OCI-LY3 (cell line): ENCODE data around the gene ALDH2.

Source experiments
- H2AFZ ChIP-seq: fragments of 200-600, 300-600 bp; shearing (Covaris generic); 2 replicates; pipeline ENCODE4 v1.6.0; 2014; ENCODE audit warnings: antibody characterized with exemption, low read depth, low read length
- H3K27ac ChIP-seq: fragments of 200-600, 300-600 bp; sonication (generic); 2 replicates; pipeline ENCODE4 v1.5.1; 2014; ENCODE audit warnings: mild to moderate bottlenecking, low read length, moderate library complexity, mixed read lengths
- H3K27me3 ChIP-seq: fragments of 200-600, 300-600 bp; sonication (generic); 2 replicates; pipeline ENCODE4 v1.6.1; 2014; ENCODE audit warnings: low read depth, low read length, mixed read lengths
- H3K36me3 ChIP-seq: fragments of 200-600, 300-600 bp; sonication (generic); replicated peaks from 2 replicates; pipeline ENCODE3; 2014; ENCODE audit warnings: low read depth, low read length, mixed read lengths
- H3K4me1 ChIP-seq: fragments of 300-600, 200-600 bp; sonication (generic); 2 replicates; pipeline ENCODE4 v1.6.1; 2014; ENCODE audit warnings: low read length, mixed read lengths
- H3K4me2 ChIP-seq: fragments of 200-600, 300-600 bp; sonication (generic); 2 replicates; pipeline ENCODE4 v1.6.1; 2014; ENCODE audit warnings: low read length, mixed read lengths
- H3K4me3 ChIP-seq: fragments of 300-600, 200-600 bp; sonication (generic); 2 replicates; pipeline ENCODE4 v1.5.1; 2014; ENCODE audit warnings: antibody characterized with exemption, mild to moderate bottlenecking, low read length, moderate library complexity
- H3K79me2 ChIP-seq: fragments of 300-600, 200-600 bp; shearing (Covaris generic); 2 replicates; pipeline ENCODE4 v1.6.1; 2014; ENCODE audit warnings: mild to moderate bottlenecking, low read length, mixed read lengths
- H3K9ac ChIP-seq: fragments of 300-600, 200-600 bp; shearing (Covaris generic); 2 replicates; pipeline ENCODE4 v1.6.0; 2014; ENCODE audit warnings: mild to moderate bottlenecking, low read length, moderate library complexity
- H3K9me3 ChIP-seq: fragments of 200-600, 300-600 bp; shearing (Covaris generic); 2 replicates; pipeline ENCODE4 v1.6.1; 2014; ENCODE audit warnings: low read length, mixed read lengths; ENCODE audit not compliant: insufficient read depth
- H4K20me1 ChIP-seq: fragments of 200-600, 300-600 bp; sonication (generic); 2 replicates; pipeline ENCODE4 v1.6.1; 2016; ENCODE audit warnings: low read length, mixed read lengths; ENCODE audit not compliant: insufficient read depth
- EZH2phosphoT487 ChIP-seq: fragments of 200-600 bp; shearing (Covaris generic); IDR thresholded peaks from 2 replicates; pipeline ENCODE4 v1.6.1; 2018; ENCODE audit warnings: antibody characterized with exemption, mixed run types, low read depth
- TF ChIP-seq, protein P1 (sequence below): fragments of 200-600, 300-600 bp; sonication (generic); IDR thresholded peaks from 2 replicates; pipeline ENCODE4 v1.5.1; 2014; ENCODE audit warnings: antibody characterized with exemption, low read length, low read depth

Gene ALDH2

DNA sequence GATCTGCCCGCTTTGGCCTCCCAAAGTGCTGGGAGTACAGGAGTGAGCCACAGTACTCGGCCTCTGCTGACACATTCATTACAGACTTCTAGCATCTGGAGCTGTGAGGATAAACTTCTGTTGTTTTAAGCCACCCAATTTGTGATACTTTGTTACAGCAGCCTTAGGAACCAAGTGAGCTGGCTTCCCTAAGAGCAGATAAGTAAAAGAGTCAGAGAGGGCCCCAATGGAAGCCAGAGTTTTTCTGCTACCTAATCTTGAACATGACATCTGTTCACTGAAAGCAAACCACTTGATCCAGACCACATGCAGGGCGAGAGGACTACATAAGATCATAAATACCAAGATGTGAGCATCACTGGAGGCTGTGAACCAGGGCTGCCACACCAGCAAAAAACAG lies 71.6 kb downstream of the ALDH2 start:
- Histone ChIP-seq H4K20me1 (no peaks in the 10 kb centered on the region), H3K4me2 (no peak overlapping the region), H3K36me3 (peaks cover 14% of the 10 kb centered on the region), H3K4me3 (no peak overlapping the region), H3K9ac (no peak overlapping the region), H2AFZ (no peak overlapping the region), H3K27me3 (no peaks in the 10 kb centered on the region), H3K4me1 (peaks cover 12% of the 10 kb centered on the region), H3K79me2 (peaks cover 43% of the 10 kb centered on the region), H3K27ac (no peak overlapping the region), H3K9me3 (no peaks in the 10 kb centered on the region)
- no peak for TF ChIP-seq EZH2phosphoT487
- TF ChIP-seq, protein P1, sequence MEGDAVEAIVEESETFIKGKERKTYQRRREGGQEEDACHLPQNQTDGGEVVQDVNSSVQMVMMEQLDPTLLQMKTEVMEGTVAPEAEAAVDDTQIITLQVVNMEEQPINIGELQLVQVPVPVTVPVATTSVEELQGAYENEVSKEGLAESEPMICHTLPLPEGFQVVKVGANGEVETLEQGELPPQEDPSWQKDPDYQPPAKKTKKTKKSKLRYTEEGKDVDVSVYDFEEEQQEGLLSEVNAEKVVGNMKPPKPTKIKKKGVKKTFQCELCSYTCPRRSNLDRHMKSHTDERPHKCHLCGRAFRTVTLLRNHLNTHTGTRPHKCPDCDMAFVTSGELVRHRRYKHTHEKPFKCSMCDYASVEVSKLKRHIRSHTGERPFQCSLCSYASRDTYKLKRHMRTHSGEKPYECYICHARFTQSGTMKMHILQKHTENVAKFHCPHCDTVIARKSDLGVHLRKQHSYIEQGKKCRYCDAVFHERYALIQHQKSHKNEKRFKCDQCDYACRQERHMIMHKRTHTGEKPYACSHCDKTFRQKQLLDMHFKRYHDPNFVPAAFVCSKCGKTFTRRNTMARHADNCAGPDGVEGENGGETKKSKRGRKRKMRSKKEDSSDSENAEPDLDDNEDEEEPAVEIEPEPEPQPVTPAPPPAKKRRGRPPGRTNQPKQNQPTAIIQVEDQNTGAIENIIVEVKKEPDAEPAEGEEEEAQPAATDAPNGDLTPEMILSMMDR = no peak

DNA sequence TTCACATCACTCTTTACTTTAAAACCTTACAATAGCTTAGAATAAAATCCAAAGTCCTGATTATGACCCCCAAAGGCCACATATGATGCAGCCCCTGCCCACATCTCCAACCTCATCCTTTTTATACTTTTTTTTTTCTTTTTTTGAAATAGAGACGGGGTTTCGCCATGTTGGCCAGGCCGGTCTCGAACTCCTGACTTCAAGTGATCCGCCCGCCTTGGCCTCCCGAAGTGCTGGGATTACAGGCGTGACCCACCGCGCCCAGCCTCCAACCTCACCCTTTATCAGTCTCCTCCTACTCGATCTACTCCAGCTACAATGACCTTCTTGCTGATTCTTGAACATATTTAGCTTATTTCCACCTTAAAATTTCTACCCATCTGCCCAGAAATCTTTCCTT lies 74.1 kb downstream of the ALDH2 start:
- H3K27ac ChIP-seq = 0 out of 2 replicates have a peak overlapping the region, but pooled peaks have one; percentile 67
- H3K36me3 ChIP-seq = peaks cover 18% of the 10 kb centered on the region
- H3K9ac ChIP-seq = peak overlapping the region; percentile 92
- no peaks in the 10 kb centered on the region for H3K27me3 ChIP-seq
- TF ChIP-seq, protein P1 = no peak
- no peak for TF ChIP-seq EZH2phosphoT487
- H3K9me3 ChIP-seq = no peaks in the 10 kb centered on the region
- peak overlapping the region; percentile 95 for H3K4me3 ChIP-seq
- H3K79me2 ChIP-seq = peaks cover 67% of the 10 kb centered on the region
- no peaks in the 10 kb centered on the region for H4K20me1 ChIP-seq
- peak overlapping the region; percentile 85 for H3K4me2 ChIP-seq
- H3K4me1 ChIP-seq = peaks cover 15% of the 10 kb centered on the region
- H2AFZ ChIP-seq = no peak overlapping the region

DNA sequence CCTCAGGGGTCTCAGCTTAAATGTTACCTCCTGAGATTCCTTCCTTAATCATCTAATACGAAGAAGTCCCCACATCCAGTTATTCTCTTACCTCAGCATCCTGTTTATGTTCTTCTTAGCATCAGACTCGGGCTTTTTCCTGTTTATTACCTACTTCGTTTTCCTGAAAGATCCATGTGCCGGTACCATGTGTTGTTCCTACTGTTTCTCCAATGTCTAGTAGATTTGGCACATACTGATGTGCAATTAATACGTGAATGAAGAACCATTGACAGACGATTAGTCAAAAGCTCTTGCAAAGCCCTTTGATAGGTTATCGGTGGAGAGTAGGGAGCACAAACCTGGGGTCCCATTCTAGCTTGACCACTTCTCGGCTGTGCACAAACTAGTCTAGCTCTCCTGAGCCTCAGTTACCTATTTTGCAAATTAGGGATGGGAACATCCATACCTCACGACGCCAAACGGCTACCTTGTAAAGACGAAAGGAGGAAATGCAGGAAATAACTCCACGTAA lies 74.6 kb downstream of the ALDH2 start:
- H4K20me1 ChIP-seq = no peaks in the 10 kb centered on the region
- peak overlapping the region; percentile 67 for H3K27ac ChIP-seq
- TF ChIP-seq EZH2phosphoT487 = no peak
- TF ChIP-seq, protein P1 = no peak
- H3K4me3 ChIP-seq = peak overlapping the region; percentile 95
- no peaks in the 10 kb centered on the region for H3K9me3 ChIP-seq
- H3K79me2 ChIP-seq = peaks cover 72% of the 10 kb centered on the region
- peaks cover 18% of the 10 kb centered on the region for H3K36me3 ChIP-seq
- H3K27me3 ChIP-seq = no peaks in the 10 kb centered on the region
- H3K4me2 ChIP-seq = peak overlapping the region; percentile 85
- H3K9ac ChIP-seq = peak overlapping the region; percentile 92
- H3K4me1 ChIP-seq = peaks cover 15% of the 10 kb centered on the region
- peak overlapping the region; percentile 77; the same call in 1 of the 2 replicates for H2AFZ ChIP-seq

DNA sequence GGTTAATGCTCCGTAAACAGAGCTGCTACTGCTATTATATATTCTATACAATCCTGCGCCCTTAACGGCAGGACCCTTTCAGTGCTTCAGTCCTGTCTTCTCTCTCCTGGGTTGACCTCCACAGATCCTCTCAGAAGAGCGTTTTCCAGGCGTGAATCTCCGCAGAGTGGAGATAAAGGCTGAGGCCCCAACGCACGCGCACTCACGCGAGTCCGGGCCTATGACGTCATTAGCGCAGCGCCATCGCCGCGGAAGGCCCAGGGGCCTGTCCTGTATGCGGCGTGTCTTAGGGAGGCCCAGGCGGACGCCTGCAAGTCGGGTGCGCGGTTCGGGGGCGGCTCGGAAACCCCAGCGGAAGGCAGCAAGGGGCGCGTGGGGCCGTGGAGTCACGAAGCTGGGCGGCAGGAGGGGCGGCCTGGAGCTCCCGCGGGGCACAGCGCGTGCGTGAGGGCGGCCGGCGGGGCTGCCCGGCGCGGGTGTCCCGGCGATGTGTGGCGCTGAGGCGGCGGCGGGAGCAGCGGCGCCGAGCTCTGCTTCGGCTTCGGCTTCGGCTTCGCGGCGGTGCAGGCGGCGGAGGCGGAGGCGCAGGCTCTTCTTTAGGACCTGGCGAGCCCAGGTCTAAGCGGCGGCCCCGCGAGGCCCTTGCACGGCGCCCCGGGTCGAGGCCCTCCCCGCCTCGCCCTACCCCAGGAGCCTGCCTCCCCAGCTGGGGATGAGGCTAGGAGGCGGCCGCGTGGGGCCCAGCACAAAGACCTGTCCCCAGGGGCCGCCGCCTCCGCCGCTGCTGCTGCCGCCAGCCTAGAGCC lies 75.2 kb downstream of the ALDH2 start, which contains the start of gene MAPKAPK5:
TSS of gene MAPKAPK5 (plus strand) at position 479 of the 806 bp plus-strand sequence. CDS start 506 bp downstream, outside the sequence.
- peak within 1 kb of the TSS; percentile 77; the same call in 1 of the 2 replicates for H2AFZ ChIP-seq
- peaks cover 79% of the 10 kb centered on the region for H3K79me2 ChIP-seq
- no peaks in the 10 kb centered on the region for H3K27me3 ChIP-seq
- H4K20me1 ChIP-seq = no peaks in the 10 kb centered on the region
- peak within 1 kb of the TSS; percentile 67 for H3K27ac ChIP-seq
- H3K9ac ChIP-seq = peak within 1 kb of the TSS; percentile 92
- peak within 1 kb of the TSS; percentile 90 for H3K4me2 ChIP-seq
- TF ChIP-seq, protein P1 = no peak
- TF ChIP-seq EZH2phosphoT487 = no peak
- H3K4me1 ChIP-seq = peaks cover 15% of the 10 kb centered on the region
- H3K36me3 ChIP-seq = peaks cover 20% of the 10 kb centered on the region
- H3K9me3 ChIP-seq = no peaks in the 10 kb centered on the region
- peak within 1 kb of the TSS; percentile 95 for H3K4me3 ChIP-seq
